Esophagus squamous epithelium (tissue), 5 donors: ENCODE measurements around the gene JARID2. TPM values are rescaled to one million over a fixed set of nuclear protein-coding genes. Genes with fewer than 3 reads are reported as not detected.

Experiments
- DNase-seq: peaks from one replicate; lab custom pipeline; 2025; lab: John Stamatoyannopoulos, UW
- H3K27ac ChIP-seq, 4 donors: fragments of 200-600 bp; sonication (generic); one replicate each; pipeline ENCODE4 v1.5.1; 2016 to 2019; ENCODE audit warnings: mild to moderate bottlenecking in 1 of 4
- H3K27me3 ChIP-seq, 4 donors: fragments of 200-600 bp; sonication (generic); 1 replicate in 3 of 4; 2 replicates in 1 of 4; pipeline versions ENCODE4 v1.5.1 to v1.6.0; 2017 to 2021; ENCODE audit warnings: antibody characterized with exemption in 1 of 4
- H3K36me3 ChIP-seq, 3 donors: fragments of 200-600 bp; sonication (generic); one replicate each; pipeline ENCODE4 v1.5.1; 2016 to 2019
- H3K4me1 ChIP-seq, 3 donors: fragments of 200-600 bp; sonication (generic); one replicate each; pipeline ENCODE4 v1.5.1; 2017 to 2019
- H3K4me3 ChIP-seq, 4 donors: fragments of 200-600 bp; sonication (generic); 1 replicate in 3 of 4; 2 replicates in 1 of 4; pipeline ENCODE4 v1.5.1; 2016 to 2019; ENCODE audit warnings: mild to moderate bottlenecking in 2 of 4, moderate library complexity in 1 of 4
- H3K9me3 ChIP-seq, 3 donors: fragments of 200-600 bp; sonication (generic); one replicate each; pipeline ENCODE4 v1.5.1; 2016 to 2019
- POLR2A ChIP-seq, 4 donors: fragments of 450-650 bp; IDR thresholded peaks; one replicate each; pipeline ENCODE4 v1.6.1; 2017; ENCODE audit warnings: antibody characterized with exemption in 4 of 4, mild to moderate bottlenecking in 4 of 4, moderate library complexity in 3 of 4
- WGBS, 2 donors: methylation state at CpG; one replicate each; pipeline ENCODE4 v1.1.5; 2018; 5-methylcytosine and 5-hydroxymethylcytosine counted together
- intact Hi-C: fragments of 100-400 bp; cut with DNase I; formaldehyde crosslinking; loops from one replicate; pipeline ENCODE4 v1.15.0; 2022
- total RNA-seq, 4 donors: library from RNA; depleted of rRNA; stranded (reverse); fragments of >200 nt; gene quantifications; one replicate each; pipeline ENCODE4 v1.1.0, GENCODE V29; 2016
- TF ChIP-seq, protein P1 (sequence below), 6 experiments: fragments of 450-650 bp in 4 of 6; fragments of 200-600 bp in 2 of 6; sonication (generic) in 2 of 6; IDR thresholded peaks; one replicate each; pipeline ENCODE4 v1.5.1; 2016 to 2019; ENCODE audit warnings: antibody characterized with exemption in 6 of 6, mild to moderate bottlenecking in 4 of 6, moderate library complexity in 4 of 6
- donor health status: DM: yes; HTN: yes; CAD: no.

JARID2 gene
- total RNA-seq, 4 donors from 2014 or later = 13.3 to 19.6 (median 16.3) TPM

DNA sequence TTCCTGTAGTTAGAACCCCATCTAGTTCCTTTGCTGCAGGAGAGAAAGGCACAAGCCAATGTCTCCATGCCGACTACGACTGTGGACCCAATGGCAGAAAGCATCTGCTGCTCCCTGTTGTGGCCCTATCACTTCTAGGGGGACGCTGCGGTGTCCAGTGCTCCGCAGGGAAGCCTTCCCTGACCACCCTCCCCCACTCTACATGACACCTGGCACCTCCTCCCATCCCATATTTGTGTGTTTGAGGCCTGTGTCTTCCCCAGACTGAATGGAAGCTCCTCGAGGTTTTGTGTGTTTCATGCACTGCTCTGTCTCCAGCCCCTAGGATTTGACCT lies 257.4 kb downstream of the JARID2 start:
- no peak for DNase-seq
- intact Hi-C loops = no loop called here

DNA sequence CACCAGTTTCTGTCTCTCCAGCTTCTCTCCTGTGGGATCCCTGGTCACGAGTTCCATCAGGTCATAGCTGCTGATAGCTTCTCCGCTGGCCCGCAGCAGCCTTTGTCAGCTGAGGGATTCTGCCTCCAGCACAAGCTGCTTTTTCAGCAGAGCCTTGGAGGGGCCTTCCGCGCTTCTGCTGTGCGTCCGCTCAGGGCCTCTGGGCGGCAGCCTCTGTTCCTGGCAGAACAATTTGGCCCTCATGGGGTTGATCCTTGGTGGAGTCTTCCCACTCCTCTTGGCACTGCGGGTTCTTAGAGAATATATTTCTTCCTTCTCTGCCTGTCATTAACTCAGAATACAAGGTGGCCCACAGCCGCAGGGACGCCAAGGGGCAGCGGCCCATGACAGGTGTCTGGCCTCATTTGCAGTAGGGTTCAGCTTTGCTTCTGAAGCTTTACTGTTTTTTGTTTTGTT lies 258.2 kb downstream of the JARID2 start:
- intact Hi-C loops = no loop called here
- H3K27ac ChIP-seq = peak overlapping the region; percentile 5 to 77 (median 74)
- peaks cover 10 to 45% (median 10%) of the 10 kb centered on the region in 3 donors for H3K4me1 ChIP-seq
- TF ChIP-seq, protein P1, sequence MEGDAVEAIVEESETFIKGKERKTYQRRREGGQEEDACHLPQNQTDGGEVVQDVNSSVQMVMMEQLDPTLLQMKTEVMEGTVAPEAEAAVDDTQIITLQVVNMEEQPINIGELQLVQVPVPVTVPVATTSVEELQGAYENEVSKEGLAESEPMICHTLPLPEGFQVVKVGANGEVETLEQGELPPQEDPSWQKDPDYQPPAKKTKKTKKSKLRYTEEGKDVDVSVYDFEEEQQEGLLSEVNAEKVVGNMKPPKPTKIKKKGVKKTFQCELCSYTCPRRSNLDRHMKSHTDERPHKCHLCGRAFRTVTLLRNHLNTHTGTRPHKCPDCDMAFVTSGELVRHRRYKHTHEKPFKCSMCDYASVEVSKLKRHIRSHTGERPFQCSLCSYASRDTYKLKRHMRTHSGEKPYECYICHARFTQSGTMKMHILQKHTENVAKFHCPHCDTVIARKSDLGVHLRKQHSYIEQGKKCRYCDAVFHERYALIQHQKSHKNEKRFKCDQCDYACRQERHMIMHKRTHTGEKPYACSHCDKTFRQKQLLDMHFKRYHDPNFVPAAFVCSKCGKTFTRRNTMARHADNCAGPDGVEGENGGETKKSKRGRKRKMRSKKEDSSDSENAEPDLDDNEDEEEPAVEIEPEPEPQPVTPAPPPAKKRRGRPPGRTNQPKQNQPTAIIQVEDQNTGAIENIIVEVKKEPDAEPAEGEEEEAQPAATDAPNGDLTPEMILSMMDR (IDR thresholded peaks at IDR 0.05) = no peak
- no peak for TF ChIP-seq POLR2A (IDR thresholded peaks at IDR 0.05)
- H3K4me3 ChIP-seq = peak overlapping the region in 3 of 4 donors; percentile 6 to 40 (median 20)
- H3K27me3 ChIP-seq = no peaks in the 10 kb centered on the region
- WGBS, 2 donors = 66 to 83% methylated on average over 3 to 9 of the region's 12 CpGs
- no peak for DNase-seq
- peaks cover 10 to 95% (median 18%) of the 10 kb centered on the region in 3 donors for H3K36me3 ChIP-seq
- no peaks in the 10 kb centered on the region for H3K9me3 ChIP-seq

More for the DNA sequence above, 257.4 kb downstream of the JARID2 start:
- peak overlapping the region in 1 of 4 donors; percentile 77 for H3K27ac ChIP-seq
- TF ChIP-seq POLR2A (IDR thresholded peaks at IDR 0.05) = no peak
- TF ChIP-seq, protein P1 (IDR thresholded peaks at IDR 0.05) = no peak
- 76 to 96% methylated on average over 4 to 6 of the region's 6 CpGs for WGBS, 2 donors
- peaks cover 10 to 50% (median 10%) of the 10 kb centered on the region in 3 donors for H3K4me1 ChIP-seq
- no peak overlapping the region for H3K4me3 ChIP-seq
- no peaks in the 10 kb centered on the region for H3K27me3 ChIP-seq
- H3K9me3 ChIP-seq = no peaks in the 10 kb centered on the region
- H3K36me3 ChIP-seq = peaks cover 10 to 95% (median 18%) of the 10 kb centered on the region in 3 donors

DNA sequence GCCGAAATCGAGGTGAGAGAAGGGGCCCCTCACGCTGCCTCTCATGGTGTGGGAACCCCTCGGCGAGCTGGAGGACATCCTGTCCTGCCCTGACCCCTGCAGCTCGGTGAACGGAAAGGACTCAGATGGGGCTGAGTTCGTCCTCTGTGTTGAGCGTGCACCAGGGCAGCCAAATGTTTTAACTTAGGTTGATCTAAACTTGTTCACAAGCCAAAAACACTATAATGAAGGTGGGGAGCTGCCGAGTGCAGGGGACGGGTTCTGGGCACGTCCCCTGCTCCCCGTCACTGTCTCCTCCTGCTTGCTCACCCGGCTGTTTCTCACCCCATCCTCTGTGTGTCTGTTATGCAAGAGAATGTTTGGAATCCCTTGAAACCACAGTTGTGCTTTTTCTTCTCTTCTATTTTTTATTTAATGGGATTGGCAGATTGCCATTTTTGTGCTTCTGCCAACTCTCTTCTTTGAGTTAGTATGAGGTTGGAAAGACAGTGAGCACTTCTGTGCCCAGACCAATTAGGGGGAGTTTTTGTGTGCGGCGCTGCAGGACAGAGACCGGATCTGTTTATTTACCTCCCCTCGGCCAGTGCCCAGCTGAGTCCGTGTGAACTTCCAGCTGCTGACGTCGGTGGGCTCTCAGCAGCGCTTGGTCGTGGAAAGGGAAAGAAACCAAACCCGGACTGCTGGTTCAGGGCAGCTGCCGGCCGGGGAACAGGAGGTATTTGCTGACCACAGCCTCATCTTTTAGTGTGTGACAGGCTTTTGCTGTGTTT lies 258.9 kb downstream of the JARID2 start:
- intact Hi-C loops = no loop called here
- Histone ChIP-seq H3K27ac (peak overlapping the region; percentile 5 to 77 (median 74)), H3K4me3 (peak overlapping the region in 3 of 4 donors; percentile 6 to 40 (median 20)), H3K4me1 (peaks cover 10 to 45% (median 10%) of the 10 kb centered on the region in 3 donors), H3K27me3 (no peaks in the 10 kb centered on the region), H3K9me3 (no peaks in the 10 kb centered on the region), H3K36me3 (peaks cover 10 to 95% (median 18%) of the 10 kb centered on the region in 3 donors)
- TF ChIP-seq, protein P1 (IDR thresholded peaks at IDR 0.05) = no peak
- TF ChIP-seq POLR2A (IDR thresholded peaks at IDR 0.05) = no peak
- 27 to 39% methylated on average over 24 of the region's 26 CpGs for WGBS, 2 donors
- no peak for DNase-seq

DNA sequence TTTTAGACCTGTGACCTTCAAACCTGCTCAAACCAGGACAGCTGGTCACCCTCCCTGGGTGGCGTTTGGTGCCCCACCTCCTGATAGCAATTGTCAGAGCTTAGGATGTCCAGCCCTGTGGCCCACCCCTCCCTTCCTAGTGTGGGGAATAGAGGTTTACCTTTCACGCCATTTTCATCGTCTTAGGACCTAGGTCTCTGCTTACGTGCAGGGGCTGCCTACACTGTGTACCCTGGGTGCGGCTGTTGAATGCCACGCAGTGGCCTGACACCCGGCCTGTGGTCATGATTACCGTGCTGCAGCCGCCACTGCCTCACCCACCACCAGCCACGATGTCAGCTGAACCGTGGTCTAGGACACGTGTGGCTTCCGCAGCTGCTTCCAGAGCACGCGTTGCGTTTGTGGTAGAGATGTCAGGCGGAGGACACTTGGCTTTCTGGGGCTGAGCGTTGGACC lies 259.6 kb downstream of the JARID2 start:
- 70 to 84% methylated on average over 8 to 15 of the region's 18 CpGs for WGBS, 2 donors
- H3K27me3 ChIP-seq = no peaks in the 10 kb centered on the region
- H3K4me1 ChIP-seq = peaks cover 10 to 45% (median 10%) of the 10 kb centered on the region in 3 donors
- peaks cover 10 to 95% (median 18%) of the 10 kb centered on the region in 3 donors for H3K36me3 ChIP-seq
- H3K9me3 ChIP-seq = no peaks in the 10 kb centered on the region
- DNase-seq = no peak
- intact Hi-C loops = no loop called here
- H3K27ac ChIP-seq = peak overlapping the region in 3 of 4 donors; percentile 68 to 77 (median 71)
- peak overlapping the region in 2 of 4 donors; percentile 20 to 40 for H3K4me3 ChIP-seq
- TF ChIP-seq, protein P1 (IDR thresholded peaks at IDR 0.05) = no peak
- TF ChIP-seq POLR2A (IDR thresholded peaks at IDR 0.05) = no peak

DNA sequence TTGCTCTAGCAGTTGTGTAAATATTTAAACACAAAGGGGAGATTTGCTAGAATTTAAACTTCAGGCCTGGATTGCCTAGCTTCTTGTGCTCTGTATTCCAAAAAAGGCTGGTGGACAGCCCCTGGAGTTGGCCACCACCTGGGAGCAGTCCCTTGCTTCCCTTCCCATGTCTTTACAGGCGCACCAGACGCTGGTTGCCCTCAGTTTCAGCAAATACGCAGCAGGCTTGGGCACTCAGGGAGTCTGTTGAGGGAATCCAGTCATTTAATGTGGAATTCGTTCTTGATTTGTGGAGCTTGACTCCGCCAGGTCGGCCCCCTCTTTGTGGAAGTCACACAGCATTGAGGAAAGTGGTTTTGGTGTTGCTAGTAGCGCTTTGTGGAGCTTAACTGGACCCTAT lies 260.2 kb downstream of the JARID2 start:
- H3K4me1 ChIP-seq = peaks cover 10 to 45% (median 10%) of the 10 kb centered on the region in 3 donors
- H3K27me3 ChIP-seq = no peaks in the 10 kb centered on the region
- peak overlapping the region in 3 of 4 donors; percentile 1 to 77 (median 68) for H3K27ac ChIP-seq
- intact Hi-C loops = no loop called here
- TF ChIP-seq, protein P1 (IDR thresholded peaks at IDR 0.05) = no peak
- TF ChIP-seq POLR2A (IDR thresholded peaks at IDR 0.05) = no peak
- no peak for DNase-seq
- no peak overlapping the region for H3K4me3 ChIP-seq
- 99 to 100% methylated on average over 2 to 7 of the region's 7 CpGs for WGBS, 2 donors
- H3K9me3 ChIP-seq = no peaks in the 10 kb centered on the region
- H3K36me3 ChIP-seq = peaks cover 7 to 95% (median 15%) of the 10 kb centered on the region in 3 donors
